CD4-positive, alpha-beta T cell treated with Interleukin-2 at 100 ng/mL for 4 hours (primary cell): Measurements from ENCODE around the gene EDC3.
"Not testable (repeated sequence)": the region's sequence is repeated elsewhere in the genome, so short reads cannot be mapped to it uniquely, and the experiment has no call there.

Experiments used
- DNase-seq: peaks from one replicate; pipeline ENCODE4 v3.0.0-alpha.2; 2020; ENCODE audit warnings: low spot score

Gene EDC3

DNA sequence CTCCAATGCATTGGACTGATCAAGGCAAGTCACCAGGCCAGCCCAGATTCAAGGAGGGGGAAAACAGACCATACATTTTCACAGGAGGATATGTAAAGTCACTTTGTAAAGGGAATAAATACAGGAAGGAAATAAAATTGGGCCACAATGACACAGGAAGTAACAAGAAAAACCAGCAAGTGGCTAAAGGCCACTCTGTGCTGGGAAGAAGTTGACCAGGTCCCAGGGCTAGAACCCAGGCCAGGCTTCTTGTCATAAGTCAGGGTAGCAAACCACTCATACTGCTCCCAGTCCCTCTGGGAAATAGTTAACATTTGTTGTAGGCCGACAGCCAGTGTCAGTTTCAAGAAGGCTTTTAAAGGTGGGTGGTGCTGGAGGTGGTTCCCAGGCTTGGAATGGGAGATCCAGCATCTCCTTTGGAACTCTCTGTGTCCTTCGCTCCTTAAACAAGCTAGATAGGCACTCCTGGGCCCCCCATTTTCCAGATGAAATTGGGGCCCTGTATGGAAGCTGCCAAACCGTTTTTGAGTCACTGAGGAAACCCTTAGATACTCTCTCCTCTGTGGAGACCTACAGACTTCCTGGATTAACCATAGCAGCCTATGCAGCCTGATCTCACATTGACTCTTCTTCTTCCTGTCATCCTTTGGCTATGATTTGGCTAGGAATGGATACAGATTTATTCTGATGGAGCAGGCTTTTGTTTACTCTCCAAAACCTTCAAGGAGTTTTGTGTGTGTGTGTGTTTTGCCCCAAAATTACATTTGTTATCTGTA, 14.7 kb upstream of the EDC3 start:
- no peak for DNase-seq

DNA sequence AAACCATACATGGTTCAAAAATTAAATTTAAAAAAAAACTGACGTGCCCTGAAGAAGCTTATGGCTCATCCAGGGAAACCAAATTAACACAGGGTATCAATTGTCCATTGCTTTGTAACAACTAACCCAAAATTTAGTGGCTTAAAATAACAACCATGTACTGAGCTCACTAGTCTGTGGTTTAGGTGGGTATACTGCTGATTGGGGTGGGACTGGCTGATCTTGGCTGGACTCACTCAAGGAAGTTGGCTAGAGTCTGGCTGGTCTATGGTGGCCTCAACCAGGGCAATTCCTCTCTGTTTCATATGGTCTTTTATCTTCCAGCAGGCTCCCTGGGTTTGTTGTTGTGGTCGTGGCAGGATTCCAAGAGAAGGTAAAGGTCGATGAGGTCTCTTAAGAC, 14.1 kb upstream of the EDC3 start:
- DNase-seq: no peak

- no peak for DNase-seq
Observed at GRCh38 chr15:74709011-74709410, 13.2 kb upstream of the EDC3 start.

DNA sequence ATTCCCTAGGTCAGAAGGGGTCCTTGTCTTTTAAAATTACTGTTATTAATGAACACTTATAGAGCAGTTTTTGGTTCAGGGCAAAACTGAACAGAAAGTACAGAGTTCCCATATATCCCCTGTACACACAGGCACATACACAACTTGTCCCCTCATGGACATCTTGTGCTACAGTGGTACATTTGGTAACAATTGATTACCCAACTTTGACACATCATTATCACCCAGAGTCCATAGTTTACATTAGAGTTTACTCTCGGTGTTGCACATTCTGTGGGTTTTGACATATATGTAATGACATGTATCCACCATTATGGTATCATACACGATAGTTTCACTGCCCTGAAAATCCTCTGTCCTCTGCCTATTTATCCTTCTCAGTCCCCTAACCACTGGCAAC, 984 bp upstream of the EDC3 start:
- DNase-seq: no peak

GRCh38 chr15:74696398-74696729, 540 bp upstream of the EDC3 start:
- DNase-seq: no peak

GRCh38 chr15:74692327-74692726, 3.5 kb downstream of the EDC3 start:
- no peak for DNase-seq

GRCh38 chr15:74683758-74684157, 12.1 kb downstream of the EDC3 start:
- no peak for DNase-seq

DNA sequence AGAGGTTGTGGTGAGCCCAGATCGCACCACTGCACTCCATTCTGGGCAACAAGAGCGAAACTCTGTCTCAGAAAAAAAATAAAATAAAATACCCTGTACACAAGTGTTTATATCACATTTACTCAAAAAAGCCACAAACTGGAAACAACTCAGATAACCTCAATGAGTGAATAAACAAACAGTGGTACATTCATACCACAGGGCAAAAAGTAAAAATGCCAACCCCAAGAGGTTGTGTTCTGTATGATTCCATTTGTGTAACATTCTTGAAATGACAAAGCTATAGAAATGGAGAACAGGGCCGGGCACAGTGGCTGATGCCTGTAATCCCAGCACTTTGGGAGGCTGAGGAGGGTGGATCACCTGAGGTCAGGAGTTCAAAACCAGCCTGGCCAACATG, 12.9 kb downstream of the EDC3 start:
- DNase-seq: no peak

DNA sequence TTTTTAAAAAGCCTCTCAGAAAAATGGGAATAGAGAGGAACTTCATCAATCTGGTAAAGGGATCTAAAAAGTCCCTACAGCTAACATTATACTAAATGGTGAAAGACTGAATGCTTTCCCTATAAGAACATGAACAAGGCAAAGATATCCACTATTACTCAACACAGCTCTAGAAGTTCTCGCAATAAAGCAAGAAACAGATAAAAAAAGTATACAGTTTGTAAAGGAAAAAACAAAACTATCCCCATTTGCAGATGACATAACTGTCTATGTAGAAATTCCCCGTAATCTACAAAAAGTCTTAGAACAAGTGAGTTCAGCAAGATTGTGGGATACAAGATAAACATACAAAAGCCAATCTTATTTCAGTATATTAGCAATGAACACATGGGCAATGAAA, 15.4 kb downstream of the EDC3 start:
- no peak for DNase-seq

DNA sequence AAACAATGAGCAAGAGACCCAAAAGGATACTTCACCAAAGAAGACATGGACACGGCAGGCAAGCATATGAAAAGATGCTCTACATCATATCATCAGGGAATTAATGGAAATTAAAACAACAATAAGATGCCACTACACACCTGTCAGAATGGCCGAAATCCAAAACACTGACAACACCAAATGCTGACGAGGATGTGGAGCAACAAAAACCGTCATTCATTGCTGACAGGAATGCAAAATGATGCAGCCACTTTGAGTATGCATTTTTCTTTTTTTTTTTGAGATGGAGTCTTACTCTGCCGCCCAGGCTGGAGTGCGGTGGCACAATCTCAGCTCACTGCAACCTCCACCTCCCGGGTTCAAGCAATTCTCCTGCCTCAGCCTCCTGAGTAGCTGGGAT, 19.0 kb downstream of the EDC3 start:
- DNase-seq: no peak

DNA sequence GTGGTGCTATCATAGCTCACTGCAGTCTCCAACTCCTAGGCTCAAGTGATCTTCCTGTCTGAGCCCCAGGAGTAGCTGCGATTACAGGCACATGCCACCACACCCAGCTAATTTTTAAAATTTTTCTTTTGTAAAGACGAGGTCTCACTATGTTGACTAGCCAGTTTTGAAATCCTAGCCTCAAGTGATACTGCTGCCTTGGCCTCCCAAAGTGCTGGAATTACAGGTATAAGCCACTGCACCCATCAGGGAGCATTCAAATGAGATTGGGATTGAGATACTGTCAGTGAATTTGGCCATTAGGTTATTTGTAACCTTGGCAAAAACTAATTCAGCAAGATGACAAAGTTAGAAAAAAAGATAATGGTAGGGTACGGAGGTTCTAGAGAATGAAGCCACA, 21.7 kb downstream of the EDC3 start:
- DNase-seq: no peak

GRCh38 chr15:74669627-74670026, 26.2 kb downstream of the EDC3 start:
- DNase-seq: no peak

DNA sequence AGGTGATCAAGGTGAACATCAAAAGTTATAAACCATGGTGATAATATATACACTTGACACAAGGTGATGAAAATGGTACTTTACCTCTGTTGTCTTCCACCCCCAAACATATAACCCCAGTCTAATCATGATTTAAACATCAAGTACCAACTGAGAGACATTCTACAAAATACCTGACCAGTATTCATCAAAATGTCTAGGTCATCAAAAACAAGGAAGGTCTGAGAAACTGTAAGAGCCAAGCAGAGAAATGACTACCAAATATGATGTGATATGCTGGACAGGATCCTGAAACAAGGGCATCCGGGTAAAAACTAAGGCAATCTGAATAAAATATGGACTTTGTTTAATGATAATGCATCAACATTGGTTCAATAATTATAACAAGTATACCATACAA, 27.8 kb downstream of the EDC3 start:
- DNase-seq: no peak

DNA sequence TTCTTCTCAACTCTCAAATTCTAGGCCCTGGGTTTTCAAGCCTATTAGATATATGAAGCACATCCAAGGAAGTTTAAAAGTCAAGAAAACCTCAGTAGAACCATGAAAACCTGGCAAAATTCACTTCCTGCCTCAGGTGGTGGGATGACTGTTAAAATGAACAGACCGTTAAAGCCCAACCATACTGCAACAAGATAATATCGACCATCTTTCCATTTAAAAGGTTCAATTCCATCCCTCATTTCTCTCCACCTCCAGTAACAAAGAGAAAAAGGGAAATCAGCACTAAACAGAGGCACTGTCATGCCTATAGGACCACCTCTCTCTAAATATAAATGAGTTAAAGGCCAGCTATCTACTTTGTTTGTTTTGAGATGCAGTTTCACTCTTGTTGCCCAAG, 31.2 kb downstream of the EDC3 start:
- DNase-seq: no peak

DNA sequence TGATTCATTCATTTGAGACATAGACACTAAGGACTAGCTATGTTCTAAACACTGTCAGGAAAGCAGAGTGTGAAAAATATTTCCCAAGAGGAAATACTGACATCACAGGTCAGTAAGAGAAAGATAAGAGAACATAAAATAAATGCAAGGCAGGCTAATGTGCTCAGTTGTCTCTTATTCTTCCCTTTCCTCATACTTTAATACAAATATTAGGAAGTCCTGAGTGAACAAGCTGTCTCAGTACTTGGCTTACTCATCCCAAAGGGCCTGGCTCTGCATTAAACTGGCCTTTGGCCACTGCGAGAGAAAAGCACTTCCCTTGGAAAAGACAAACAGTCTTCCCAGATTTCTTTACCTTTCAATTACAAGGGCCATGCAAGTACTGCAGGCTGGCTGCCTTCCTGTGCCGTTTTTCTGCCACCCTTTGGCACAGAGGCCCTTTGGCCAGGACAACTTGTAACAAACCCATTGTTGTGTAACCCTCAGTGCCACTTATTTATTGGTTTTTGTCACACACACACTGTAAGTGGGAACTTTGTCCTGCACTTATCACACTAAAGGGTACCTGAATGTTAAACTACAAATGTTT, 31.7 kb downstream of the EDC3 start:
- no peak for DNase-seq

GRCh38 chr15:74663303-74664027, 32.4 kb downstream of the EDC3 start:
- DNase-seq: no peak

- no peak for DNase-seq
Observed at GRCh38 chr15:74662064-74662860, 33.6 kb downstream of the EDC3 start.

GRCh38 chr15:74661280-74661679, 34.5 kb downstream of the EDC3 start:
- DNase-seq: not testable (repeated sequence)

GRCh38 chr15:74657846-74658245, 38.0 kb downstream of the EDC3 start:
- no peak for DNase-seq

DNA sequence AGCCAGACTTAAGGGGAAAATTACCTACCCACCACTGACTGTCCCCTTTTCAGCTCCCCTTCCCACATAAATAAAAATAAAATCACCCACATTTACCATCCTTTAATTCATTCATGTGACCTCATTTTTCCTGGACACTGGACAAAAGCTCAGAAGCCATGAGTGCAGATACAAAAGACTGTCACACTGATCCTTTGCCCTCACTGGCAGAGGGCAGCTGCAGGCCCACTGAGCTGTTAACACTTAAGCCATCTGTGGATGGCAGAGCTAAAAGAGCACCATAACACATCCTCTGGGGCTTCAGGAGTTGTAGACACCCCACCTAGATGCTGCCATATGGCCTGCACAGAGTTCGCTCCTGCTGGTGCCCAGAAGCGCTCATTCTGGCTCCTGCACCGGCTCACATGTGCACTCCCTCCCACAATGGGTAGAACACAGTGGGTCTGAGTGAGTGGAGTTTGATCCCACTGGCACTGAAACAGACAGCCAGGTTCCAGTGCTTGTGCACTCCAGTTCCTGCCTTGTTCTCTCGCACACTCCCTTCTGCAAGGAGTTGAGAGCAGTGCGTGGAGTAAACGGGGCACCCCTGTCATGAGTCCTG, 38.8 kb downstream of the EDC3 start:
- no peak for DNase-seq

GRCh38 chr15:74655424-74655823, 40.4 kb downstream of the EDC3 start:
- no peak for DNase-seq

GRCh38 chr15:74653426-74654102, 42.3 kb downstream of the EDC3 start:
- DNase-seq: no peak
